Karpas-422 (cell line): Measurements from ENCODE around the gene CBX6. TPM values are rescaled to one million over a fixed set of nuclear protein-coding genes. Genes with fewer than 3 reads are reported as not detected.
"Not testable (repeated sequence)": the region's sequence is repeated elsewhere in the genome, so short reads cannot be mapped to it uniquely, and the experiment has no call there.

ENCODE experiments used
- DNase-seq: peaks from one replicate; pipeline ENCODE4 v3.0.0-alpha.2; 2015
- H2AFZ ChIP-seq: fragments of 200-600 bp; sonication (generic); 2 replicates; pipeline ENCODE4 v1.6.1; 2014; ENCODE audit warnings: antibody characterized with exemption, low read length, mixed read lengths
- H3K27ac ChIP-seq: fragments of 200-600 bp; sonication (generic); 2 replicates; pipeline ENCODE4 v1.5.1; 2014; ENCODE audit warnings: mild to moderate bottlenecking, low read length, moderate library complexity
- H3K27me3 ChIP-seq: fragments of 200-600 bp; sonication (generic); 2 replicates; pipeline ENCODE4 v1.6.1; 2014; ENCODE audit warnings: low read length, mixed read lengths
- H3K36me3 ChIP-seq: fragments of 200-600 bp; sonication (generic); 2 replicates; pipeline ENCODE4 v1.6.1; 2014; ENCODE audit warnings: low read length, mixed read lengths; ENCODE audit not compliant: insufficient read depth
- H3K4me1 ChIP-seq: fragments of 200-600 bp; sonication (generic); 2 replicates; pipeline ENCODE4 v1.6.1; 2014; ENCODE audit warnings: mild to moderate bottlenecking, low read length, mixed read lengths
- H3K4me2 ChIP-seq: fragments of 200-600 bp; sonication (generic); 2 replicates; pipeline ENCODE4 v1.6.1; 2014; ENCODE audit warnings: low read length, low read depth, mild to moderate bottlenecking; ENCODE audit not compliant: poor library complexity, severe bottlenecking
- H3K4me3 ChIP-seq: fragments of 200-600 bp; sonication (generic); 2 replicates; pipeline ENCODE4 v1.5.1; 2014; ENCODE audit warnings: mild to moderate bottlenecking, antibody characterized with exemption, low read length, mixed read lengths
- H3K79me2 ChIP-seq: fragments of 200-600 bp; sonication (generic); 2 replicates; pipeline ENCODE4 v1.6.1; 2014; ENCODE audit warnings: mild to moderate bottlenecking, low read length, mixed read lengths
- H3K9ac ChIP-seq: fragments of 200-600 bp; sonication (generic); 2 replicates; pipeline ENCODE4 v1.6.0; 2014; ENCODE audit warnings: low read length
- H3K9me2 ChIP-seq: fragments of 200-600 bp; sonication (generic), shearing (Covaris generic); replicated peaks from 2 replicates; pipeline ENCODE4 v1.6.0; 2014; ENCODE audit warnings: mild to moderate bottlenecking, low read length, moderate library complexity; ENCODE audit not compliant: insufficient read depth
- H3K9me3 ChIP-seq: fragments of 300-700, 200-600 bp; sonication (generic); 2 replicates; pipeline ENCODE4 v1.6.1; 2014; ENCODE audit warnings: low read length, mixed read lengths
- H4K20me1 ChIP-seq: fragments of 200-600 bp; sonication (generic); 2 replicates; pipeline ENCODE4 v1.6.1; 2014; ENCODE audit warnings: mild to moderate bottlenecking, antibody characterized with exemption, low read length, low read depth; ENCODE audit not compliant: insufficient read depth
- total RNA-seq: library from RNA; depleted of rRNA; stranded (reverse); fragments of >200 nt; shearing (Covaris generic); gene quantifications from 2 replicates; pipeline ENCODE4 v1.2.3, GENCODE V29; 2014; ENCODE audit warnings: low replicate concordance; rRNA removed

The CBX6 gene
- total RNA-seq = 30.5 and 46.4 TPM in 2 replicates

DNA sequence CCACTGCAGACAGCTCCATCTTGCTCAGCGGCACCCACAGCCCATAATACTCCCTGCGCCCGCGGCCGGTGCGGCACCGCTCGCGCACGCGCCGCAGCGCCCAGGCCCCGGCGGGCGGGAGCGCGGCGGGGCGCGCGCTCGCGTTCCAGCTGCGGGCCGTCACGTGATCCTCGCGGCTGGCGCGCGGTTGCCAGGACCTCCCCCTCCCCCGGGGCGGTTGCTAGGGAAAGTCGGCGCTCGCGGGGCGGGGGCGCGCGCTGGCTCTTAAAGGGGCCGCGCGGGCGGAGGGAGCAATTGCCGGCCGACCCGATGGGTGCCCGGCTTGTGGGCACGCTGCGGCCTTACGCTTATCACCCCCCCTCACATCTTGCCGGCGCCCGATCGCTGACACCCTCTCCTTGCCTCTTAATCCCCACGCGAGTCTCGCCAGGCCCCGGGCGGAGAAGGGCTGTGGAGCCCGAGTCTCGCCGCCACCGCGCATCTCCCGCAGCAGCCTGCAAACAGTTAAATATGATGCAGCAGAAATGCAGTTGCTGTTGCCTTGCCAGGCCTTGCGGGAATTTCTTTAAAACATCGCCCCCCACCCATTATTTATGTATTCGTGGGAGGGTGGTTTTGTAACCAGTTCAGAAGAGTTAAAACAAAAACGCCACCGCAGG lies at the start of gene CBX6:
Gene CBX6, minus strand, starts transcription at position 45 of the 659 bp plus-strand sequence. Its CDS starts 26 bp downstream, at position 19.
- Histone ChIP-seq H3K79me2 (peaks cover 23% of the 10 kb centered on the region), H2AFZ (peak within 1 kb of the TSS; percentile 99), H3K36me3 (peaks cover 25% of the 10 kb centered on the region), H3K4me2 (peak within 1 kb of the TSS; percentile 99), H3K9ac (peak within 1 kb of the TSS; percentile 95), H3K27ac (peak within 1 kb of the TSS; percentile 72), H3K4me3 (peak within 1 kb of the TSS; percentile 98), H3K9me3 (no peaks in the 10 kb centered on the region), H3K9me2 (no peaks in the 10 kb centered on the region), H3K4me1 (peaks cover 41% of the 10 kb centered on the region), H3K27me3 (no peaks in the 10 kb centered on the region), H4K20me1 (peaks cover 21% of the 10 kb centered on the region)
- peak; percentile 97 for DNase-seq

GRCh38 chr22:38921806-38922205 lies 49.8 kb upstream of the CBX6 start:
- H3K27me3 ChIP-seq = no peaks in the 10 kb centered on the region
- no peak overlapping the region for H3K4me3 ChIP-seq
- H3K9me3 ChIP-seq = no peaks in the 10 kb centered on the region
- no peaks in the 10 kb centered on the region for H3K9me2 ChIP-seq
- H3K4me2 ChIP-seq = no peak overlapping the region
- no peak for DNase-seq
- H3K9ac ChIP-seq = no peak overlapping the region
- H3K27ac ChIP-seq = no peak overlapping the region
- H3K79me2 ChIP-seq = no peaks in the 10 kb centered on the region
- H3K4me1 ChIP-seq = no peaks in the 10 kb centered on the region
- H3K36me3 ChIP-seq = no peaks in the 10 kb centered on the region
- no peaks in the 10 kb centered on the region for H4K20me1 ChIP-seq
- H2AFZ ChIP-seq = no peak overlapping the region

GRCh38 chr22:38921120-38921519 lies 49.1 kb upstream of the CBX6 start:
- Histone ChIP-seq H2AFZ (no peak overlapping the region), H3K9me3 (no peaks in the 10 kb centered on the region), H3K27ac (no peak overlapping the region), H3K4me2 (no peak overlapping the region), H3K9ac (no peak overlapping the region), H3K27me3 (no peaks in the 10 kb centered on the region), H3K79me2 (no peaks in the 10 kb centered on the region), H3K4me1 (no peaks in the 10 kb centered on the region), H3K36me3 (no peaks in the 10 kb centered on the region), H3K9me2 (no peaks in the 10 kb centered on the region), H4K20me1 (no peaks in the 10 kb centered on the region), H3K4me3 (no peak overlapping the region)
- DNase-seq = no peak

DNA sequence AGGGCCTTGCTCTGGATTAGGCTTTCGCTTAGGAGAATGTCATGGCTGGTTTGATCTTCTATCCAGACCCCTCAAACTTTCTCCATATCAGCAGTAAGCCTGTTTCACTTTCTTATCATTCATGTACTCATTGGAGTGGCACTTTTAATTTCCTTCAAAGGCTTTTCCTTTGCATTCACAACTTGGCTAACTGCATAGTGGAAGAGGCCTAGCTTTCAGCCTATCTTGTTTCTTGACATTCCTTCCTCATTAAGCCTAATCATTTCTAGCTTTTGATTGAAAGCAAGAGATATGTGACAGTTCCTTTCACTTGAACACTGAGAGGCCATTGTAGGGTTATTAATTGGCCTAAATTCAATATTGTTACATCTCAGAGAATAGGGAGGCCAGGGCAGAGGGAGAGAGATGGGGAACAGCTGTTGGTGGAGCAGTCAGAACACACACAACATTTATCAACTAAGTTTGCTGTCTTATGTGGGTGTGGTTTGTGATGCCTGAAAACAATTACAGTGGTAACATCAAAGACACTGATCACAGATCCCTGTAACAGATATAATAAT lies 47.7 kb upstream of the CBX6 start:
- H3K27me3 ChIP-seq = no peaks in the 10 kb centered on the region
- no peaks in the 10 kb centered on the region for H3K79me2 ChIP-seq
- no peak overlapping the region for H3K4me3 ChIP-seq
- no peak for DNase-seq
- H3K9ac ChIP-seq = no peak overlapping the region
- no peaks in the 10 kb centered on the region for H4K20me1 ChIP-seq
- no peaks in the 10 kb centered on the region for H3K9me3 ChIP-seq
- H3K27ac ChIP-seq = no peak overlapping the region
- H3K4me1 ChIP-seq = no peaks in the 10 kb centered on the region
- H3K9me2 ChIP-seq = no peaks in the 10 kb centered on the region
- H2AFZ ChIP-seq = no peak overlapping the region
- H3K4me2 ChIP-seq = no peak overlapping the region
- H3K36me3 ChIP-seq = no peaks in the 10 kb centered on the region

DNA sequence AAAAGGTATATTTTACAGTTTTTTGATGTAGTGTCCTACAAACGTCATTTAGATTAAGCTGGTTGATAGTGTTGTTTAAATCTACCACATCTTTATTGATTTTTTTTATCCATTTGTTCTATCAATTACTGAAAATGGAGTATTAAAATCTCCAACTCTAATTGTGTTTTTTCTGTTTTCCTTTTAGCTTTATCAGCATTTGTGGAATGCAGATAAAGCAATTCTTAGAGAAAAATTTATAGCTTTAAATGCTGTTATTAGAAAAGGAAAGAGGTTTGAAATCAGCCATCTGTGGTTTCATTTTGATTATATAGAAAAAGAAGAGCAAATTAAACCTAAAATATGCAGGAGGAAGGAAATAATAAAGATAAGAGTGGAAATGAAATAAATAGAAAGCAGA lies 39.4 kb upstream of the CBX6 start:
- H3K27me3 ChIP-seq = no peaks in the 10 kb centered on the region
- no peak overlapping the region for H3K4me2 ChIP-seq
- no peaks in the 10 kb centered on the region for H3K36me3 ChIP-seq
- no peak overlapping the region for H3K9ac ChIP-seq
- no peak overlapping the region for H2AFZ ChIP-seq
- no peak overlapping the region for H3K4me3 ChIP-seq
- H3K9me2 ChIP-seq = no peaks in the 10 kb centered on the region
- H3K9me3 ChIP-seq = no peaks in the 10 kb centered on the region
- H3K4me1 ChIP-seq = no peaks in the 10 kb centered on the region
- H3K27ac ChIP-seq = no peak overlapping the region
- no peaks in the 10 kb centered on the region for H3K79me2 ChIP-seq
- H4K20me1 ChIP-seq = no peaks in the 10 kb centered on the region
- DNase-seq = no peak

DNA sequence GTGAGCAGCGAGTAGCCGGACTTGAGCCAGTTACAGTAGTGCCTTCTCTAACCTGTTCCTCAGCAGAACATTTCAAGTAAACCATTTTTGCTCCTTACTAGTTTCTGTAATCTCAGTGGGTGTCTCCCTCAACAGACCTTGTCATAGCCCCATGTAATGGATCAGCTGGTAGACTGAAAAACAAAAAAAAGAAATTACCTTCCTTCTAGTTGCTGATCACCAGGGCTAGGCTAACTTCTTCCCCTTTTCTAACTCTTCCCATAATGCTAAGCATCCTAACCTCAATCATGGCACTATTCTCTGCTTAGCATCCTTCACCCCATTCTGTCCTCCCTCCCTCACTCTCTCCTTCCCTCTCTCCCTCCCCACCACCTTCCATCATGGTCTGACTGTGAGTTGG lies 35.8 kb upstream of the CBX6 start:
- Histone ChIP-seq H3K9me3 (no peaks in the 10 kb centered on the region), H3K4me2 (no peak overlapping the region), H3K4me3 (no peak overlapping the region), H3K27ac (no peak overlapping the region), H2AFZ (no peak overlapping the region), H3K27me3 (no peaks in the 10 kb centered on the region), H3K79me2 (no peaks in the 10 kb centered on the region), H3K9me2 (no peaks in the 10 kb centered on the region), H3K9ac (no peak overlapping the region), H4K20me1 (no peaks in the 10 kb centered on the region), H3K4me1 (no peaks in the 10 kb centered on the region), H3K36me3 (no peaks in the 10 kb centered on the region)
- no peak for DNase-seq

- Histone ChIP-seq H3K27ac (no peak overlapping the region), H3K4me3 (no peak overlapping the region), H3K9ac (no peak overlapping the region), H3K79me2 (no peaks in the 10 kb centered on the region), H3K4me1 (peaks cover under 1% of the 10 kb centered on the region; the same call in 1 of the 2 replicates), H2AFZ (no peak overlapping the region), H3K27me3 (no peaks in the 10 kb centered on the region), H3K4me2 (no peak overlapping the region), H3K9me2 (no peaks in the 10 kb centered on the region), H4K20me1 (no peaks in the 10 kb centered on the region), H3K9me3 (no peaks in the 10 kb centered on the region), H3K36me3 (no peaks in the 10 kb centered on the region)
- no peak for DNase-seq
Measured at GRCh38 chr22:38906052-38906451, 34.0 kb upstream of the CBX6 start.

- not testable (repeated sequence) for H4K20me1 ChIP-seq, DNase-seq
Measured at GRCh38 chr22:38904052-38904617, 32.1 kb upstream of the CBX6 start.

More at GRCh38 chr22:38904052-38904617, 32.1 kb upstream of the CBX6 start:
- H3K79me2 ChIP-seq, H3K9ac ChIP-seq, H3K9me2 ChIP-seq, H3K27me3 ChIP-seq, H3K9me3 ChIP-seq, H3K4me2 ChIP-seq, H2AFZ ChIP-seq, H3K27ac ChIP-seq, H3K4me3 ChIP-seq, H3K36me3 ChIP-seq: not testable (repeated sequence)
- peaks cover 14% of the 10 kb centered on the region for H3K4me1 ChIP-seq
